GM10847 (cell line): ENCODE measurements around the gene ABLIM3.

Experiments
- POLR2A ChIP-seq: IDR thresholded peaks from 2 replicates; pipeline ENCODE4 v1.6.1; 2011; ENCODE audit not compliant: insufficient read length; ENCODE audit errors: extremely low read depth

ABLIM3 gene

DNA sequence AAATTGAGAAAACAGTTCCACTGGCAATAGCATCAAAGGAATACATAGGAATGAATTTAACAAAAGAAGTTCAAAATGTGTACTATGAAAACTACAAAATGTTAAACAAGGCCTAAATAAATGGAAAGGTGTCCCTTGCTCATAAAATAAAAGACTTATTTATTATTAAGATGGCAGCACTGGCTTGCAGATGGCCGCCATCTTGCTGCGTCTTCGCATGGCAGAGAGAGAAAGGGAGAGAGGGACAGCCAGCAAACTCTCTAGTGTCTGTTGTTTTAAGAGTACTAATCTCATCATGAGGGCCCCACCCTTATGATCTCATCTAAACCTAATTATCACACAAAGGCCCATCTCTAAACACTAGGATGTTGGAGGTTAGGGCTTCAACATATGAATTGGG, 47.1 kb downstream of the ABLIM3 start:
- no peak for TF ChIP-seq POLR2A

DNA sequence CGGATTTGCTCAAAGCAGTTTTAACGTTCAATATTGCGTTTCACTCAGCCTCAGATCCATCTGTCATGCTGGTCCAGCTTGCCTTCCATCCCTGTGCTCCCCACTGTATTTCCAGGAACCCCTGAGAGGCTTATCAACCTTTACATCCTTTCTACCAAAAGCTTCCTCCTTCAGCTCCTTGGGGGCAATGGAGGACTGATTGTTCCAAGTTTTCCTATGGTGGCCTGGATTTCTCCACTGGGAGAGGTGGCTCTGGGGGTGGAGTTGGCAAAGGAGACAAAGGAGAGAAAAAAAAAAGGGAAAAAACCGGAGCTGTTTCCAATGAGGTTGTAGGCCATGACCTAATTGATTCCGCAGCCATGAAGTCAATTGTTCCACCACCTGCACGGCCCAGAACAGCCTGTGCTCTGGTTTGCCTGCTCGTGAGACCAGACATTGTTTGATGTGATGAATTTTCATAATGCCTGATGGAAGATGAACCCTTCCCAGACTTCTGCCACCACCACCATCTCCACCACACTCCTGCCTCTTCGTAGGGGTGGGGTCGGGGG, 54.1 kb downstream of the ABLIM3 start:
- no peak for TF ChIP-seq POLR2A

DNA sequence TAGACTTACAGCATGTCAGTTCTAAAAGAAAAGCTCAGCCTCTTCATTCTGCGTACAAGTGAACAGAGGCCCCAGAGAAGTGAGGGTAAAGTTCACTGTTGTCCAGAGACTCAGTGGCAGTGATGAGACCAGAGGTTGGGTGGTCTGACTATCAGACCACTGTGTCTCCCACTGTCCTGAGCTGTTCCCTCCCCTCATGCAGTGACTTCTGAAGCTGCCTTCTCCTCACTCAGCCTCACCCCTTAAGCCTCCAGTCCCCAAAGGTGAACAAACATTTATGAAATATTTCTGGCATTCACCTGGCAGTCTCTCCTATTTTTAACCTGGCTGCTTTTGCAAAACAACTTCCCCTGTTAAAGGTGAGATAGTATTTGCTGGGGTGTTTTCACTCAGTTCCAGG, 54.7 kb downstream of the ABLIM3 start:
- TF ChIP-seq POLR2A, result no peak

DNA sequence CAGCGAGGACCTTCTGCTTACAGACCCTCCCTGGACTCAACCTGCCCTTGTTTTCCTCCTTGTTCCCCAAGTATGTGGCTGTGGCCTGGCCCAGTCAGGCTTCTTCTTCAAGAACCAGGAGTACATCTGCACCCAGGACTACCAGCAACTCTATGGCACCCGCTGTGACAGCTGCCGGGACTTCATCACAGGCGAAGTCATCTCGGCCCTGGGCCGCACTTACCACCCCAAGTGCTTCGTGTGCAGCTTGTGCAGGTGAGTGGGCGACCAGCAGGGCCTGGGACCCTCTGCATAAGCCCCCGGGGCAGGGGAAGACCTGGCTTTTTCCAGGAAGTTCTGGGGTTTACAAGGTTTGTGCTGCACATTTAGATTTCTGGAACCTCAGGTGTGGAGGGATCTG, 56.9 kb downstream of the ABLIM3 start:
- TF ChIP-seq POLR2A, result no peak

DNA sequence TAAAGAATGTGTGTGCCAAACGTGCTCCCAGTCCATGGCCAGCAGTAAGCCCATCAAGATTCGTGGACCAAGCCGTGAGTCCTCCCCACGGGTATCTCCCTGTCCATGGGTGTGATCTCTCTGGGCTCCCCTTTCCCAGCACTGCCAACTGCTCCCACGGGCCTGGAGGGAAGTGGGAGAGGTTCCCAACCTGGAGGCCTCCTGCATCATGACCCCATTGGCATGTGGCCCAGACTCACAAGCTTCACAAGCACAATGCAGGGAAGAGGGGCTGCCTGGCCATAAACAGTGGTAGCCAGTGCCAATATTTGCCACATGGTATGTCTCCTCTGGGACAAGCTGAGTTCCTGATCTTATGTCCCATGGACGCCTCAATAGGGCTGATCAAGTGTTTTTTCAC, 59.1 kb downstream of the ABLIM3 start:
- no peak for TF ChIP-seq POLR2A

DNA sequence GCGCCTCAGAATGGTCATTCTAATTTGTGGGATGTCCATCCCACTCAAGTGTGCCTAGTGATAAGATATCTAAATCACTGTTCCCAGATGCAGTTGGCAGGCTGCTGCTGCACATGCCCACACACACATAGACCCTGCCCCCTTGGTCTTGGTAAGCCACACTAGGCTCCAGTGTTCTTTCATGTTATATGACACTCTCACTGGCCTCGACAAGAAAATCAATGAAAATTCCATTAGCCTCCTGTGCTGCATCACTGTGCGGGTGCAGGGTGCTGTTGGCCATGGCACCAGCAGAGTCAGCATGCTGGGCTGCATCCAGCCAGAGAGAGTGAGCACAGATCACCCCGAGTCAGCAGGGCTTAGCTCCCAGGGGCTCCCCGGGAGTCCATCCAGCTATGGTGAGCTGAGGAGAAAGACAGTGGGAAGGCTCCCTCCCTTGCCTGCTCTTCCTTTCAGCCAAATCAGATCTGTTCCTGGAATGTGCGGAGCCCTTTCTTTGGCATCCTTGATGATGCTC, 59.9 kb downstream of the ABLIM3 start:
- no peak for TF ChIP-seq POLR2A

DNA sequence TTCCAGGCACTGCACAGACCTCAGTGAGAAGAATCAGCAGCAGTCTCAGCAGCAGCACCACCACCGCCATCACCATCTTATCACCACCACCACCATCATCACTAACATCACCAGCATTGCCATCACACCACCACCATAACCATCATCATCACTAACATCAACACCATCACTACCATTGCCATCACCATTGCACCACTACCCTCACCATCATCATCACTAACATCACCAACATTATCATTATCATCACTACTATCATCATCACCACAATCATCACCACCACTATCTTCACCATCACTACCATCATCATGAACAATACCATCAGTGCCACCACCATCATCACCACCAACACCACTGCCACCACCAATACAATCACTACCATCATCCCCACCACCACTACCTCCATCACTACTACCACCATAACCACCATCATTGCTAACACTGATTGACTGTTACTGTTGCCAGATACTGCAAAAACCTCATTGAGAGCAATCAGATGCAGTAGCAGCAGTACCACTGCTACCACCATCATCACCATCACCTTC, 61.7 kb downstream of the ABLIM3 start:
- TF ChIP-seq POLR2A, result no peak

DNA sequence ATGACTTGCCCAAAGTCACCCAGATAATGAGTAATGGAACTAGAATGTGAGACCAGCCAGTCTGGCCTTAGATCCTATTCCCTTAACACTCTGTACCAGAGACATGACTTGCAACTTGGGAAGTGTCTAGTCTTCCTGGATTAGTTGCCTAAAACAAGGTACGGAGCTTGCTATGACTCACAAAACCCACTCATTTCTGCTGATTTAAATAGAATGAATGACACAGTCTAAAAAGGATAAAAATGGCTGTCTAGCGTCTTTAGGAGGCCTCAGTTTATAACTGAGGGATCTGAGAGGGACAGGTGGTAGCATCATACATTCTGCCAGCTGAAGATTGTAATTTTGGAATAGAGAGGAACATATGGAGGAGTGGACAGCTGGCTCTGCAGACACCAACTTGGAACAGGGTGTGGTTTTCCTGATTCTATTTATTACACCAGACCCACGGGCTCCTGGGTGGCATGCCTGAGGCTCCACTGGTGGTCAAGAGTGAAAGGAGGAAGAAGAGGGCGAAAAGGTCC, 62.7 kb downstream of the ABLIM3 start:
- TF ChIP-seq POLR2A, result no peak

DNA sequence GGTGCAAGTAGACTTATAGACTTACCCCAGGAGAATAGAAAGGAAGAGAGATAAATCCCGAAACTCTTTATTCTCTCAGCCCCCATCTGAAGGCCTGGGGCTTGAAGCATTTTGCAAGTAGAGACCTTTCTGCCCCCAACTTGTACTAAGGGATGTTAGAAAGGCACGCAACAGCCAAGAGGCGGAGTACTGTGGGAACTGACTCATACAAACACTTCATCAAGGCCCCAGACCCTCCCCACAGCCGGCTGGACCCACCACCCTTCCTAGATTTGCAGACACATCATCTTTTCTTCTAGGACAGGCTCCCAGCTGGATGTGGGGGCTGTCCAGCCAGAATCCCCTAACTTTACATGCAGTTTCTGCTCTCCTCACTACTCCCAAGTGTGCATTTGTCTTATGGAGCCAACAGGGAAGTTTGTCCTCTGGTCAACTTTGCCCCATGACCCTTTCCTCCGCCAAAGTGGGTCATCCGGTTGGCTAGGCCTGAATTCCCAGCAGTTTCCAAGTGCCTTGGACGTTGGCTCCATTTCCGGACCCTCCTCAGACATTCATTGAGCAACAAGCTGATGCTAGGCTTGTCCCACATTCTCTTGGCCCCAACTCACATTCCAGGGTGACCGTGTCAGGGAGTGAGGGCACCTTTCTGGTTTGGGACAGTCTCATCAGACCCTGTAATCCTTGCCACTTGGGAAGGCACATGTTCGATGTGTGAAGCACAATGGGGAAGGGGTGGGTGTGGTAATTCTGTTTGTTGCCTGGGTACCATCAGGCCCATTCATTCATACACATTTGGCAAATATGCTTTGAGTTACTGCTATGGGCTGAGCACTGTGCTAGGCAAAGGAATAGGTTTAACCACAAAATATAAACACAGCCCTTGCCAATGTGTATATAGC, 64.6 kb downstream of the ABLIM3 start:
- TF ChIP-seq POLR2A, result no peak

DNA sequence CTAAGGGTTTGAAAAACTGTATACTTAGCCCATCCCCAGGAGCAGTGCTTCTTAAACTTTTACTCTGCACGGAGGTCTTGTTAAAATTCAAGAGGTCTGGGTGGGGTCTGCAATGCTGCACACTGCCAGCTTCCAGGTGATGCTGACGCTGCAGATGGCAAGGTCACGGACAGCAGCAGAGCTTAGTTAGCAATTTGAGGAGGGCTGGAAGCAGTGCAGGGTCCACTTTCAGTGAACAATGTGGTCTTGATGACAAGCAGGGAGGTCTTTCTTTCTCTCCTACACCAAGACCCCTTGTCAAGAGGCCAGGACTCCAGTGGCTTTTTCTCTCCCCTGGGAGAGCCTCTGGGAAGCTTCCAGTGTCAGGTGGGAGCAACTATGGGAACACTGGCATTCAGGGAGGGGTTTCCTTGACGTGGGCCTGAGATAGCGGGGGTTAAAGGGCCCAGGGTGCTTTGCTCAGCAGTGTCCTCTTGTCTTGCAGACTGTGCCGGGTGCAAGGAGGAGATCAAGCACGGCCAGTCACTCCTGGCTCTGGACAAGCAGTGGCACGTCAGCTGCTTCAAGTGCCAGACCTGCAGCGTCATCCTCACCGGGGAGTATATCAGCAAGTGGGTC, 65.3 kb downstream of the ABLIM3 start:
- TF ChIP-seq POLR2A, result no peak

DNA sequence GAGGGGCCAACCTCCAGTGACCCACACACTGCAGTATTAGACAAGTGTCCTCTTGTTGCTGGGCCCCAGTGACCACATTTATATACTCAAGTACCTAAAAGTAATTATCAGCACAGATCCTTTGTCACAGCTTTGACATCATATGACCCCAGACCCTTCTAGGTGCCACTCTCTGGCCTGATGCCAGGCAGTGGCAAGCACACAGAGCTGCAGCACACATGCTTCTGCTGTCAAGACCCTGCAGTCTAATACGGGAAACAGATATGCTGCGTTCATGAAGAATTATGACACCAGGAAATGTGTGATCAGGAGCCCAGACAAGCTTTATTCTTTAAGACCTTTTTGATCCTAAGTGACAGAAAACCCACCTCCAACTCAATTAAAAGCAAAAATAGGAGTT, 66.5 kb downstream of the ABLIM3 start:
- TF ChIP-seq POLR2A, result no peak

DNA sequence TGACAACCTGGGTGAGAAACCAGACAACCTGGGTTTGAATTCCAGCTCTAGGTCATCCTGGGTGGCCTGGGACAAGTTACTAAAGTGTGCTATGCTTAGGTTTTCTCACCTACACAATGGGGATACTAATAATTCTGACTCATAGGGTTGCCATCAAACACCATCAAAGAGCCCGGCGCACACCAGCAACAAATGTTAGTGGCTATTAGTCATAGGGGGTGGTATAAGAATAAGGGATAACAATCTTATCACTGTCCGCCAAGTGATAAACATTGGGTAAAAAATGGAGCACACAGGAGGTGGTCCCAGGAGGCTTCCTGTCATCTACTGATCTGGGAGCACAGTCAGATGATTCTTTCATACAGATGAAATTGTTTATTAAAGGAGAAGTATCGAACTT, 68.9 kb downstream of the ABLIM3 start:
- TF ChIP-seq POLR2A, result no peak

DNA sequence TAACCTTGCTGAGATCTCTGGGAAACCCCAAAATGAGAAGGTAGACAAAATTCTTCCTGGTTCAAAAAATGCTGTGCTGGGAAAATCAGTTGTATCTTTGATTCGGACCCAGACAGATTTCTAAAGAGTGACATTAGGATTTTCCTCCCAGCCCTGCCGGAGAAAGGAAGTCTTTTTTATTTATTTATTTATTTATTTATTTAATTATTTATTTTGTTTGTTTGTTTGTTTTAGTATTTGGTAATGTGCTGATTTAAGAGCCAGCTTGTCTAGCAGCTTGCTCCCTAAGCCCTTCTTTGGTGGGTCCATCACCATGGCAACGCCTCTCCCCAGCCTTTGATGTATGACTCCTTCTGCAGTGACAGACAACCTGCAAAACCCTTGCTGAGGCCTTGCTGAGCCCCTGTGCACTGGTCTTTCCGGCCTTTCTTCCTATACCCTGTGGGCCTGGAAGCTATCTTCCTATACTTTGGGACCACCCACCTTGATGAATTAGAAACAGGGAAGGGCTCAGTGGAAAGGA, 69.7 kb downstream of the ABLIM3 start:
- no peak for TF ChIP-seq POLR2A

DNA sequence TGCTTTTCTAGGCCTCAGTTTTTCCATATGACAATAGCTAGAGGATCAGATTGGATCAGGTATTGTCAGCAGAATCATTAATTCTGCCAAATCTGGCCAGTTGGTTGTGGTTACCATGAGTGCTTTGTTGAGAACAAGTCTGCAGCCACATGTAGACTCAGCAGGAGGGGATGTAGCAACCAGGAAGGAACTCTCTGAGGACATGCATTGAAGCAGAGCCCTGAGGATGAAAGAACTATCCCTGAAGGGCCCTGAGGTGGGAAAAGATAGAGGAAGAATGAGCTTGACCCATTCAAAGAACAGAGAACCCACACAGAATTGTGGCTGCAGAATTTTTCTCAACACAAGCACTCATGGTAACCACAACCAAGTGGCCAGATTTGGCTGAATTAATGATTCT, 70.3 kb downstream of the ABLIM3 start:
- TF ChIP-seq POLR2A, result no peak

DNA sequence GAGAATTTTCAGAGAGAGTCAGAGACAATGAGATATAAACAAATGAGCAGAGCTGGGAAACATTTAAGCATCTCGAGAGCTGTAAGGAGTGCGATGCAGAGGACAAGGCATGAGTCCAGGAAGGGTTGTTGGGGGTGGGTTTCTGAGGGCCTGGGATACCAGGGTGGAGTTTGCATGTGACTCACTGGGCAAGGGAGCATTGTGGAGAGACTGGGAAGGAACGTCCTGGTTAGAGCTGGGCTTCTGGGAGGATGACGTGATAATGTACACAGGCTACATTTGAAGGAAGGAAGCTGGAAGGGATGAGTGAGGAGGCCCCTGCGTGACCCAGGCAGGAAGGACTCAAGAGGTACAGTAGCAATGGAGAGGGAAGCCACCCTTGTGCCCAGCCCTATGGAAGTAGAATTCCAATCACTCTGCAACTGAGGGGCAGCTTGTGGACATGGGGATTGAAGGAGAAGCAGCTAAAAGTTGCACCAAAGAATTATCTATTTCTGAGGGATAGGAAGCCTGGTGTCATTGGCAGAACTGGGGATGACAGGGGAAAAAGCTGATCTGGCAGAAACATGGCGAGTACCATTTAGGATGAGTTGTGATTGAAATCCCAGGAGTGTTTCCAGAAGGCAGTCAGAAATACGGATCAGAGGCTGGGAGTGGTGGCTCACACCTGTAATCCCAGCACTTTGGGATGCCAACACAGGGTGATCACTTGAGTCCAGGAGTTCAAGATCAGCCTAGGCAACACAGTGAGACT, 71.1 kb downstream of the ABLIM3 start:
- TF ChIP-seq POLR2A, result no peak
